Endothelial cell of umbilical vein (primary cell): ENCODE results near the gene FLT4. TPM values are rescaled to one million over a fixed set of nuclear protein-coding genes. Genes with fewer than 3 reads are reported as not detected.

Source experiments
- BruUV-seq: library from RNA; stranded (reverse); fragments of 400-500 nt; replicated peaks from 2 replicates; lab custom pipeline; 2021; lab: Mats Ljungman, UMichigan
- CTCF ChIA-PET: fragments of 300-600, 350-600 bp; sonication (Branson Sonifier 250); formaldehyde crosslinking; loops from one replicate; lab custom pipeline; 2021; ENCODE audit warnings: antibody characterized with exemption, inconsistent platforms; lab: Charles Lee
- POLR2A ChIA-PET: fragments of 300-600, 350-600 bp; sonication (Branson Sonifier 250); formaldehyde crosslinking; loops from one replicate; lab custom pipeline; 2021; ENCODE audit warnings: antibody characterized with exemption, inconsistent platforms; lab: Charles Lee
- DNase-seq: peaks from one replicate; pipeline ENCODE4 v3.0.0-alpha.2; 2011; ENCODE audit warnings: low read depth, low spot score
- FAIRE-seq: peaks from 2 replicates; lab custom pipeline; 2011; peaks lifted over from hg19 to GRCh38; lab: Jason Lieb, UNC
- H2AFZ ChIP-seq: 2 replicates; pipeline ENCODE4 v1.6.0; 2012; ENCODE audit warnings: low read depth, low read length, control low read depth, inconsistent platforms
- H3K27ac ChIP-seq: 2 replicates; pipeline ENCODE4 v1.5.1; 2011; ENCODE audit warnings: low read depth, mild to moderate bottlenecking, control low read depth, low read length, moderate library complexity; ENCODE audit not compliant: insufficient read depth
- H3K27me3 ChIP-seq, 2 experiments: 2 replicates each; pipeline versions ENCODE4 v1.6.0 to v1.6.1; 2011; ENCODE audit warnings: low read length in 2 of 2, mixed read lengths in 1 of 2; ENCODE audit not compliant: control insufficient read depth in 2 of 2, insufficient read depth in 2 of 2
- H3K36me3 ChIP-seq, 2 experiments: 2 replicates in 1 of 2; 3 replicates in 1 of 2; pipeline ENCODE4 v1.5.1; 2011; ENCODE audit warnings: low read length in 2 of 2, mild to moderate bottlenecking in 1 of 2, moderate library complexity in 1 of 2; ENCODE audit not compliant: control insufficient read depth in 2 of 2, insufficient read depth in 2 of 2; ENCODE audit errors: extremely low read depth in 1 of 2
- H3K4me1 ChIP-seq: 3 replicates; pipeline ENCODE4 v1.5.1; 2011; ENCODE audit warnings: mild to moderate bottlenecking, low read length; ENCODE audit not compliant: control insufficient read depth, insufficient read depth; ENCODE audit errors: extremely low read depth
- H3K4me2 ChIP-seq: 2 replicates; pipeline ENCODE4 v1.6.1; 2011; ENCODE audit warnings: low read length, control low read depth, mixed read lengths; ENCODE audit not compliant: insufficient read depth
- H3K4me3 ChIP-seq, 3 experiments: fragments of 200-600 bp in 1 of 3; sonication (generic), shearing (Covaris generic) in 1 of 3; replicated peaks in 1 of 3; 2 replicates each; pipeline ENCODE4 v1.5.1; 2011 to 2016; ENCODE audit warnings: control low read depth in 3 of 3, low read length in 3 of 3, mild to moderate bottlenecking in 2 of 3, inconsistent platforms in 1 of 3, low read depth in 1 of 3, moderate library complexity in 1 of 3; ENCODE audit not compliant: insufficient read depth in 1 of 3
- H3K79me2 ChIP-seq: 2 replicates; pipeline ENCODE4 v1.6.0; 2012; ENCODE audit warnings: low read length, inconsistent platforms; ENCODE audit not compliant: control insufficient read depth, insufficient read depth
- H3K9ac ChIP-seq: replicated peaks from 2 replicates; pipeline ENCODE3; 2011; ENCODE audit warnings: low read length, control low read depth; ENCODE audit not compliant: insufficient read depth; ENCODE audit errors: extremely low read depth
- H3K9me1 ChIP-seq: replicated peaks from 3 replicates; pipeline ENCODE4 v1.6.0; 2011; ENCODE audit warnings: mild to moderate bottlenecking, low read length; ENCODE audit not compliant: control insufficient read depth, insufficient read depth; ENCODE audit errors: extremely low read depth
- H3K9me3 ChIP-seq: replicated peaks from 2 replicates; pipeline ENCODE4 v1.5.1; 2012; ENCODE audit warnings: low read length, inconsistent platforms; ENCODE audit not compliant: control insufficient read depth, insufficient read depth
- H4K20me1 ChIP-seq: replicated peaks from 2 replicates; pipeline ENCODE3; 2011; ENCODE audit warnings: mild to moderate bottlenecking, low read length; ENCODE audit not compliant: control insufficient read depth, insufficient read depth; ENCODE audit errors: extremely low read depth
- EZH2 ChIP-seq: IDR thresholded peaks from 2 replicates; pipeline ENCODE4 v1.6.1; 2012; ENCODE audit warnings: borderline replicate concordance, low read depth, mild to moderate bottlenecking, moderate library complexity, low read length, inconsistent platforms; ENCODE audit not compliant: severe bottlenecking
- FOS ChIP-seq: IDR thresholded peaks from 2 replicates; pipeline ENCODE4 v1.6.1; 2011; ENCODE audit warnings: mild to moderate bottlenecking, low read length, moderate library complexity, borderline replicate concordance; ENCODE audit not compliant: insufficient read depth
- GATA2 ChIP-seq: IDR thresholded peaks from 2 replicates; pipeline ENCODE4 v1.7.0; 2011; ENCODE audit warnings: low read depth, mild to moderate bottlenecking, moderate library complexity, mixed read lengths, low read length; ENCODE audit not compliant: insufficient read length, insufficient read depth
- JUN ChIP-seq: IDR thresholded peaks from 2 replicates; pipeline ENCODE4 v1.6.1; 2011; ENCODE audit warnings: borderline replicate concordance, low read depth; ENCODE audit not compliant: insufficient read length, insufficient read depth
- MYC ChIP-seq: IDR thresholded peaks from one replicate; pipeline ENCODE4 v1.6.1; 2011; ENCODE audit warnings: mild to moderate bottlenecking, low read depth, low read length
- POLR2A ChIP-seq: IDR thresholded peaks from 2 replicates; pipeline ENCODE4 v1.6.1; 2012; ENCODE audit warnings: low read depth, mild to moderate bottlenecking, control low read depth, low read length
- POLR2AphosphoS5 ChIP-seq: IDR thresholded peaks from 2 replicates; pipeline ENCODE4 v1.6.1; 2012; ENCODE audit warnings: low read depth, mild to moderate bottlenecking, control low read depth, low read length, moderate library complexity; ENCODE audit not compliant: insufficient read depth
- dilution Hi-C: fragments of 300-500 bp; cut with MboI; formaldehyde crosslinking; loops from one replicate; pipeline ENCODE4 v1.15.0; 2019; ENCODE audit warnings: low sequenced_read_pairs; ENCODE audit not compliant: extremely low pct_ligation_motif_present
- intact Hi-C: fragments of 100-400 bp; cut with micrococcal nuclease; formaldehyde crosslinking; loops from one replicate; pipeline ENCODE4 v1.10.0; 2022
- polyA plus RNA-seq, 4 experiments: library from polyadenylated mRNA; depleted of rRNA in 3 of 4; stranded (reverse) in 3 of 4; unstranded in 1 of 4; fragments of >200 nt; gene quantifications; 2 replicates each; pipeline versions ENCODE4 v1.2.1 to v1.2.3, GENCODE V29; 2011 to 2012; ENCODE audit warnings: missing spikeins in 1 of 4
- total RNA-seq: library from RNA; stranded (reverse); gene quantifications from 2 replicates; pipeline ENCODE4 v1.2.3, GENCODE V29; 2021
- TF ChIP-seq, protein P1 (sequence below): IDR thresholded peaks from 2 replicates; pipeline ENCODE4 v1.6.1; 2011; ENCODE audit not compliant: insufficient read depth, insufficient read length
- TF ChIP-seq, protein P2 (sequence below), 2 donors: IDR thresholded peaks; 1 replicate in 1 of 2; 2 replicates in 1 of 2; pipeline ENCODE4 v1.5.1; 2011; ENCODE audit warnings: low read length in 2 of 2, mild to moderate bottlenecking in 2 of 2, moderate library complexity in 2 of 2, control low read depth in 1 of 2, inconsistent platforms in 1 of 2, low read depth in 1 of 2; ENCODE audit not compliant: insufficient read depth in 1 of 2; ENCODE audit errors: extremely low read depth in 1 of 2

The FLT4 gene
- total and polyA plus RNA-seq, 2 donors (not counting 3 experiments of a cell fraction or from before 2014, with no cell fraction given), result 44.4 to 71.5 TPM

DNA sequence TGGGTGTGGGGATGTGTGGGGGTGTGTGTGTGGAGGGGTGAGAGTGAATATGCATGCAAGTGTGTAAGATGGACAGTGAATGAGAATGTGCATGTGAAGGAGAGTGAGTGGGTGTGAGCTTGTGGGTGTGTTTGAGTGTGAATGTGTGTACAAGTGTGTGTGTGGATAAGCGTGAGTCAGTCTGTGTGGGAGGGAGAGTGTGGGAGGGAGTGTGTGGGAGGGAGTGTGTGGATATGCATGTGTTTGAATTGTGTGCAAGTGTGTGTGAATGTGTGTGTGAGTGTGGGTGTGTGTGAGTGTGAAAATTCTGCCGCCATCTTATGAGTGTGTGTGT is 54.4 kb downstream of the FLT4 start:
- no peaks in the 10 kb centered on the region for H3K79me2 ChIP-seq
- no peaks in the 10 kb centered on the region for H3K4me1 ChIP-seq
- dilution Hi-C loops (no loop called here), intact Hi-C loops (no loop called here)
- no peaks in the 10 kb centered on the region for H3K9me3 ChIP-seq
- BruUV-seq, result no TSS peak
- H3K9me1 ChIP-seq, result no peaks in the 10 kb centered on the region
- FAIRE-seq, result no peak
- no peak overlapping the region for H2AFZ ChIP-seq
- no peak overlapping the region for H3K9ac ChIP-seq
- DNase-seq, result no peak
- POLR2A ChIA-PET, result no interaction called here
- H3K27ac ChIP-seq, result no peak overlapping the region
- H4K20me1 ChIP-seq, result no peaks in the 10 kb centered on the region
- no peak overlapping the region for H3K4me3 ChIP-seq
- H3K36me3 ChIP-seq, result no peaks in the 10 kb centered on the region
- H3K4me2 ChIP-seq, result no peak overlapping the region
- TF ChIP-seq POLR2AphosphoS5 (no peak), POLR2A (no peak), MYC (no peak), GATA2 (no peak), JUN (no peak), EZH2 (no peak), FOS (no peak)
- TF ChIP-seq, protein P1, sequence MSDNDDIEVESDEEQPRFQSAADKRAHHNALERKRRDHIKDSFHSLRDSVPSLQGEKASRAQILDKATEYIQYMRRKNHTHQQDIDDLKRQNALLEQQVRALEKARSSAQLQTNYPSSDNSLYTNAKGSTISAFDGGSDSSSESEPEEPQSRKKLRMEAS, result no peak
- TF ChIP-seq, protein P2, sequence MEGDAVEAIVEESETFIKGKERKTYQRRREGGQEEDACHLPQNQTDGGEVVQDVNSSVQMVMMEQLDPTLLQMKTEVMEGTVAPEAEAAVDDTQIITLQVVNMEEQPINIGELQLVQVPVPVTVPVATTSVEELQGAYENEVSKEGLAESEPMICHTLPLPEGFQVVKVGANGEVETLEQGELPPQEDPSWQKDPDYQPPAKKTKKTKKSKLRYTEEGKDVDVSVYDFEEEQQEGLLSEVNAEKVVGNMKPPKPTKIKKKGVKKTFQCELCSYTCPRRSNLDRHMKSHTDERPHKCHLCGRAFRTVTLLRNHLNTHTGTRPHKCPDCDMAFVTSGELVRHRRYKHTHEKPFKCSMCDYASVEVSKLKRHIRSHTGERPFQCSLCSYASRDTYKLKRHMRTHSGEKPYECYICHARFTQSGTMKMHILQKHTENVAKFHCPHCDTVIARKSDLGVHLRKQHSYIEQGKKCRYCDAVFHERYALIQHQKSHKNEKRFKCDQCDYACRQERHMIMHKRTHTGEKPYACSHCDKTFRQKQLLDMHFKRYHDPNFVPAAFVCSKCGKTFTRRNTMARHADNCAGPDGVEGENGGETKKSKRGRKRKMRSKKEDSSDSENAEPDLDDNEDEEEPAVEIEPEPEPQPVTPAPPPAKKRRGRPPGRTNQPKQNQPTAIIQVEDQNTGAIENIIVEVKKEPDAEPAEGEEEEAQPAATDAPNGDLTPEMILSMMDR (IDR thresholded peaks at IDR 0.05; ENCODE audit: extremely low read depth in 1 of 2, insufficient read depth in 1 of 2, low read depth in 1 of 2, low read length in 2 of 2), result no peak
- CTCF ChIA-PET, result interaction anchor here (2.3 kb wide), 1 partner anchor 11 kb away, joined by 7 read pairs; no protein-coding TSS in a partner anchor
- H3K27me3 ChIP-seq, result peaks cover 11 to 26% of the 10 kb centered on the region in 2 experiments
